NCI-H82 treated with DMSO at 0.1 percent for 48 hours (cell line): ENCODE results near the gene DMRTC2.

Experiments
- DNase-seq: peaks from one replicate; lab custom pipeline; 2025; ENCODE audit not compliant: unreplicated experiment; lab: John Stamatoyannopoulos, UW

DMRTC2 gene

GRCh38 chr19:41845051-41845590 lies 279 bp downstream of the DMRTC2 start:
- no peak for DNase-seq

- DNase-seq: no peak
Observed at GRCh38 chr19:41847351-41848105, 2.7 kb downstream of the DMRTC2 start.

- DNase-seq: no peak
Observed at GRCh38 chr19:41848666-41849065, 3.8 kb downstream of the DMRTC2 start.

- DNase-seq: no peak
Observed at GRCh38 chr19:41849067-41849466, 4.2 kb downstream of the DMRTC2 start.

- DNase-seq: no peak
Observed at GRCh38 chr19:41850381-41850780, 5.5 kb downstream of the DMRTC2 start.

GRCh38 chr19:41851456-41851855 lies 6.6 kb downstream of the DMRTC2 start:
- no peak for DNase-seq

GRCh38 chr19:41853344-41853743 lies 8.5 kb downstream of the DMRTC2 start:
- no peak for DNase-seq

- DNase-seq: no peak
Observed at GRCh38 chr19:41853768-41854167, 8.9 kb downstream of the DMRTC2 start.

GRCh38 chr19:41859213-41859617 lies 14.4 kb downstream of the DMRTC2 start:
- no peak for DNase-seq

- DNase-seq: peak; percentile 97
Observed at GRCh38 chr19:41859618-41860418, 15.0 kb downstream of the DMRTC2 start, which contains the start of gene RPS19. Gene RPS19 (plus strand): TSS chr19:41860255. CDS start chr19:41860775, 520 bp downstream.

- no peak for DNase-seq
Observed at GRCh38 chr19:41860419-41861115, 15.7 kb downstream of the DMRTC2 start.

GRCh38 chr19:41861116-41861768 lies 16.4 kb downstream of the DMRTC2 start:
- DNase-seq: no peak

- no peak for DNase-seq
Observed at GRCh38 chr19:41861846-41862245, 17.0 kb downstream of the DMRTC2 start.

GRCh38 chr19:41862445-41862986 lies 17.7 kb downstream of the DMRTC2 start:
- DNase-seq: no peak

GRCh38 chr19:41863209-41863931 lies 18.5 kb downstream of the DMRTC2 start:
- no peak for DNase-seq

GRCh38 chr19:41864374-41864773 lies 19.5 kb downstream of the DMRTC2 start:
- DNase-seq: no peak

- no peak for DNase-seq
Observed at GRCh38 chr19:41866284-41866683, 21.4 kb downstream of the DMRTC2 start.

- no peak for DNase-seq
Observed at GRCh38 chr19:41868120-41868988, 23.5 kb downstream of the DMRTC2 start.

- DNase-seq: no peak
Observed at GRCh38 chr19:41868989-41869300, 24.1 kb downstream of the DMRTC2 start.
